Skeletal muscle satellite cell (primary cell): ENCODE results near the gene C18orf63.

ENCODE experiments used
- H3K27me3 ChIP-seq: 2 replicates; pipeline ENCODE4 v1.7.0; 2013; ENCODE audit warnings: low read length; ENCODE audit not compliant: control insufficient read depth, insufficient read depth
- H3K36me3 ChIP-seq: 2 replicates; pipeline ENCODE4 v1.7.0; 2013; ENCODE audit warnings: mild to moderate bottlenecking, control low read depth, low read length; ENCODE audit not compliant: insufficient read depth
- H3K4me1 ChIP-seq: 2 replicates; pipeline ENCODE4 v1.7.0; 2013; ENCODE audit warnings: low read length; ENCODE audit not compliant: control insufficient read depth, insufficient read depth
- H3K4me2 ChIP-seq: 2 replicates; pipeline ENCODE4 v1.7.0; 2013; ENCODE audit warnings: mild to moderate bottlenecking, low read length
- H3K4me3 ChIP-seq: 2 replicates; pipeline ENCODE4 v1.7.0; 2013; ENCODE audit warnings: low read length
- H3K9ac ChIP-seq: 2 replicates; pipeline ENCODE4 v1.7.0; 2013; ENCODE audit warnings: mild to moderate bottlenecking, low read depth, low read length, moderate library complexity
- H3K9me3 ChIP-seq: replicated peaks from 2 replicates; pipeline ENCODE4 v1.7.0; 2013; ENCODE audit warnings: mild to moderate bottlenecking, control low read depth, low read length

Gene C18orf63

GRCh38 chr18:74387383-74387782 is 71.7 kb downstream of the C18orf63 start:
- Histone ChIP-seq H3K4me3 (no peak overlapping the region), H3K27me3 (peaks cover 5% of the 10 kb centered on the region), H3K36me3 (no peaks in the 10 kb centered on the region), H3K4me2 (no peak overlapping the region), H3K9ac (no peak overlapping the region), H3K4me1 (no peaks in the 10 kb centered on the region), H3K9me3 (no peaks in the 10 kb centered on the region)

GRCh38 chr18:74388227-74388626 is 72.6 kb downstream of the C18orf63 start:
- no peak overlapping the region for H3K4me3 ChIP-seq
- no peak overlapping the region for H3K9ac ChIP-seq
- H3K27me3 ChIP-seq = peaks cover 5% of the 10 kb centered on the region
- no peaks in the 10 kb centered on the region for H3K9me3 ChIP-seq
- H3K4me2 ChIP-seq = no peak overlapping the region
- no peaks in the 10 kb centered on the region for H3K36me3 ChIP-seq
- H3K4me1 ChIP-seq = no peaks in the 10 kb centered on the region

GRCh38 chr18:74389171-74389927 is 73.7 kb downstream of the C18orf63 start:
- Histone ChIP-seq H3K9me3 (no peaks in the 10 kb centered on the region), H3K36me3 (no peaks in the 10 kb centered on the region), H3K4me3 (no peak overlapping the region), H3K9ac (no peak overlapping the region), H3K4me1 (no peaks in the 10 kb centered on the region), H3K27me3 (peaks cover 7% of the 10 kb centered on the region), H3K4me2 (no peak overlapping the region)

GRCh38 chr18:74389991-74390390 is 74.4 kb downstream of the C18orf63 start:
- H3K9ac ChIP-seq = no peak overlapping the region
- no peak overlapping the region for H3K4me2 ChIP-seq
- no peaks in the 10 kb centered on the region for H3K36me3 ChIP-seq
- H3K27me3 ChIP-seq = peaks cover 7% of the 10 kb centered on the region
- H3K9me3 ChIP-seq = no peaks in the 10 kb centered on the region
- H3K4me3 ChIP-seq = no peak overlapping the region
- no peaks in the 10 kb centered on the region for H3K4me1 ChIP-seq

- Histone ChIP-seq H3K4me2 (no peak overlapping the region), H3K27me3 (peaks cover 7% of the 10 kb centered on the region), H3K9ac (no peak overlapping the region), H3K4me1 (no peaks in the 10 kb centered on the region), H3K9me3 (no peaks in the 10 kb centered on the region), H3K4me3 (no peak overlapping the region), H3K36me3 (no peaks in the 10 kb centered on the region)
These were observed 75.3 kb downstream of the C18orf63 start for GRCh38 chr18:74390900-74391299.

GRCh38 chr18:74392323-74392722 is 76.7 kb downstream of the C18orf63 start:
- H3K36me3 ChIP-seq = no peaks in the 10 kb centered on the region
- H3K27me3 ChIP-seq = peaks cover 11% of the 10 kb centered on the region
- H3K9ac ChIP-seq = no peak overlapping the region
- H3K4me2 ChIP-seq = no peak overlapping the region
- H3K4me1 ChIP-seq = no peaks in the 10 kb centered on the region
- H3K9me3 ChIP-seq = no peaks in the 10 kb centered on the region
- H3K4me3 ChIP-seq = no peak overlapping the region

- H3K4me2 ChIP-seq = no peak overlapping the region
- H3K27me3 ChIP-seq = peaks cover 15% of the 10 kb centered on the region
- H3K4me3 ChIP-seq = no peak overlapping the region
- no peaks in the 10 kb centered on the region for H3K4me1 ChIP-seq
- H3K9ac ChIP-seq = no peak overlapping the region
- no peaks in the 10 kb centered on the region for H3K9me3 ChIP-seq
- no peaks in the 10 kb centered on the region for H3K36me3 ChIP-seq
These were observed 79.4 kb downstream of the C18orf63 start for GRCh38 chr18:74395006-74395405.

- H3K4me1 ChIP-seq = no peaks in the 10 kb centered on the region
These were observed 80.1 kb downstream of the C18orf63 start for GRCh38 chr18:74395648-74396154.

GRCh38 chr18:74396171-74397169 is 80.8 kb downstream of the C18orf63 start:
- Histone ChIP-seq H3K27me3 (peaks cover 15% of the 10 kb centered on the region), H3K9ac (no peak overlapping the region), H3K4me2 (no peak overlapping the region), H3K4me1 (no peaks in the 10 kb centered on the region), H3K36me3 (no peaks in the 10 kb centered on the region), H3K4me3 (no peak overlapping the region), H3K9me3 (no peaks in the 10 kb centered on the region)

More at GRCh38 chr18:74395648-74396154, 80.1 kb downstream of the C18orf63 start:
- Histone ChIP-seq H3K9me3 (no peaks in the 10 kb centered on the region), H3K4me2 (no peak overlapping the region), H3K36me3 (no peaks in the 10 kb centered on the region), H3K27me3 (peaks cover 15% of the 10 kb centered on the region), H3K4me3 (no peak overlapping the region), H3K9ac (no peak overlapping the region)

GRCh38 chr18:74397572-74397971 is 81.9 kb downstream of the C18orf63 start:
- H3K4me2 ChIP-seq = no peak overlapping the region
- peaks cover 10% of the 10 kb centered on the region for H3K27me3 ChIP-seq
- no peaks in the 10 kb centered on the region for H3K9me3 ChIP-seq
- H3K4me1 ChIP-seq = no peaks in the 10 kb centered on the region
- H3K9ac ChIP-seq = no peak overlapping the region
- no peaks in the 10 kb centered on the region for H3K36me3 ChIP-seq
- no peak overlapping the region for H3K4me3 ChIP-seq

- H3K9ac ChIP-seq = no peak overlapping the region
- peaks cover 8% of the 10 kb centered on the region for H3K27me3 ChIP-seq
- H3K4me3 ChIP-seq = no peak overlapping the region
- no peak overlapping the region for H3K4me2 ChIP-seq
- H3K9me3 ChIP-seq = no peaks in the 10 kb centered on the region
- H3K4me1 ChIP-seq = no peaks in the 10 kb centered on the region
- H3K36me3 ChIP-seq = no peaks in the 10 kb centered on the region
These were observed 83.7 kb downstream of the C18orf63 start for GRCh38 chr18:74399091-74399887.
